ENCODE measurements around the gene RAB10.

DNA sequence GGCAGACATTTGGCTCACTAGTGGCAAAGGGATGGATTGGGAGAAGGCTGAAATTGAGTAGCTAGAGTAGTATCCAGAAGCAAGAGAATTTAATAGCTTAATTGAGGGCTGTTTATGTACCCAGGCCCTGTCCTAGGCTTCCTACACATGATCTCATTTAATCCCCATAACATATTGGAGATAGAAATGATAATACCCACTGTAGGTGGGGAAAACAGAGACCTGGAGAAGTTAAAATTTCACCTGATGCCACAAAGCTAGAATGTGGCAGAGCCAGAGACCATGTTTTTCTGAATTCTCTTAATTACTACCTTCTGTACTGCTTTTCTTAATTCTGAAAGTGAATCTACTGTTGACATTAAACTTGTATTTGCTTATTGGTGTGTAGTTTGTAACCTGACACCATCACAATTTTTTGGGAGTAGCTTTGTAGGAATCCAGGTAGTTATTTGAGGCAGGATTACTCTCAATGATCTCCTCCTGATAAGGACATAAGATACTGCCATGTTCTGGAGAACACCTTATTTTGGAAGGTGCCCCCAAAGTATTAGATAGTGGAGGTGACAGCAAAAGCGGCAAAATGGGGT is 42.2 kb downstream of the RAB10 start:
- TF ChIP-seq, protein P1, sequence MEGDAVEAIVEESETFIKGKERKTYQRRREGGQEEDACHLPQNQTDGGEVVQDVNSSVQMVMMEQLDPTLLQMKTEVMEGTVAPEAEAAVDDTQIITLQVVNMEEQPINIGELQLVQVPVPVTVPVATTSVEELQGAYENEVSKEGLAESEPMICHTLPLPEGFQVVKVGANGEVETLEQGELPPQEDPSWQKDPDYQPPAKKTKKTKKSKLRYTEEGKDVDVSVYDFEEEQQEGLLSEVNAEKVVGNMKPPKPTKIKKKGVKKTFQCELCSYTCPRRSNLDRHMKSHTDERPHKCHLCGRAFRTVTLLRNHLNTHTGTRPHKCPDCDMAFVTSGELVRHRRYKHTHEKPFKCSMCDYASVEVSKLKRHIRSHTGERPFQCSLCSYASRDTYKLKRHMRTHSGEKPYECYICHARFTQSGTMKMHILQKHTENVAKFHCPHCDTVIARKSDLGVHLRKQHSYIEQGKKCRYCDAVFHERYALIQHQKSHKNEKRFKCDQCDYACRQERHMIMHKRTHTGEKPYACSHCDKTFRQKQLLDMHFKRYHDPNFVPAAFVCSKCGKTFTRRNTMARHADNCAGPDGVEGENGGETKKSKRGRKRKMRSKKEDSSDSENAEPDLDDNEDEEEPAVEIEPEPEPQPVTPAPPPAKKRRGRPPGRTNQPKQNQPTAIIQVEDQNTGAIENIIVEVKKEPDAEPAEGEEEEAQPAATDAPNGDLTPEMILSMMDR (conservative IDR thresholded peaks at IDR 0.05) = no peak
- TF ChIP-seq ZFX (IDR thresholded peaks at IDR 0.05) = no peak

Measured in C4-2B (cell line).